ENCODE results near the gene SLC12A8. TPM values are rescaled to one million over a fixed set of nuclear protein-coding genes. Genes with fewer than 3 reads are reported as not detected.

The SLC12A8 gene
- total and polyA plus RNA-seq, 10 of the 15 experiments (the other 5 are each of a cell fraction or from before 2014, with no cell fraction given), result 2.5 to 71.6 (median 50.1) TPM

DNA sequence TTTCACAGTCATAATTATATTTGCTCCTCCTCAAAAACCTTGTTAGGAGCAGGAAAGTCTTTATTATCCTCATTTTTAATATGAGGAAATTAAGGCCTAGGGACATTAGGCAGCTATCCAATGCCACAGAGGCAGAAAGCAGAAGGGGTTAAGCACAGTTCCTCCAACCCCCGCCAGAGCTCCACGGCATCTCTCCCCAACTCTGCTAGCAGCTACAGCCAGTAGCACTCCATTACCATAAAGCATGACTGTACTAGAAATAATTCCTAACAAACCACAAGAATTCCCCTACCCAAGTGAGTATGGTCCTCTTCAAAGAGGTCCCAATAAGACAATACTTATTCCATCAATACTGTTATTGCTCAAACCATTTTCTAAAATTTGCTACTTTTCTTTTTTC is 166.6 kb downstream of the SLC12A8 start (continued):
- TF ChIP-seq RAD21 (IDR thresholded peaks at IDR 0.05; ENCODE audit: insufficient read depth, low read depth, low read length) (no peak), BCL3 (IDR thresholded peaks at IDR 0.05; ENCODE audit: borderline replicate concordance, insufficient read depth, low read depth, low read length, poor library complexity, severe bottlenecking) (no peak), HCFC1 (IDR thresholded peaks at IDR 0.05; ENCODE audit: low read length) (no peak), EGR1 (IDR thresholded peaks at IDR 0.05; ENCODE audit: borderline replicate concordance in 1 of 2, low read depth in 2 of 2, low read length in 2 of 2) (no peak), PAX5 (IDR thresholded peaks at IDR 0.05; ENCODE audit: borderline replicate concordance, low read depth, low read length) (no peak), ZNF207 (IDR thresholded peaks at IDR 0.05; ENCODE audit: borderline replicate concordance) (no peak), BMI1 (IDR thresholded peaks at IDR 0.05; ENCODE audit: borderline replicate concordance) (no peak), HDAC2 (IDR thresholded peaks at IDR 0.05) (no peak), POU2F2 (IDR thresholded peaks at IDR 0.05; ENCODE audit: borderline replicate concordance, low read depth, low read length) (no peak)
- TF ChIP-seq, protein P1, sequence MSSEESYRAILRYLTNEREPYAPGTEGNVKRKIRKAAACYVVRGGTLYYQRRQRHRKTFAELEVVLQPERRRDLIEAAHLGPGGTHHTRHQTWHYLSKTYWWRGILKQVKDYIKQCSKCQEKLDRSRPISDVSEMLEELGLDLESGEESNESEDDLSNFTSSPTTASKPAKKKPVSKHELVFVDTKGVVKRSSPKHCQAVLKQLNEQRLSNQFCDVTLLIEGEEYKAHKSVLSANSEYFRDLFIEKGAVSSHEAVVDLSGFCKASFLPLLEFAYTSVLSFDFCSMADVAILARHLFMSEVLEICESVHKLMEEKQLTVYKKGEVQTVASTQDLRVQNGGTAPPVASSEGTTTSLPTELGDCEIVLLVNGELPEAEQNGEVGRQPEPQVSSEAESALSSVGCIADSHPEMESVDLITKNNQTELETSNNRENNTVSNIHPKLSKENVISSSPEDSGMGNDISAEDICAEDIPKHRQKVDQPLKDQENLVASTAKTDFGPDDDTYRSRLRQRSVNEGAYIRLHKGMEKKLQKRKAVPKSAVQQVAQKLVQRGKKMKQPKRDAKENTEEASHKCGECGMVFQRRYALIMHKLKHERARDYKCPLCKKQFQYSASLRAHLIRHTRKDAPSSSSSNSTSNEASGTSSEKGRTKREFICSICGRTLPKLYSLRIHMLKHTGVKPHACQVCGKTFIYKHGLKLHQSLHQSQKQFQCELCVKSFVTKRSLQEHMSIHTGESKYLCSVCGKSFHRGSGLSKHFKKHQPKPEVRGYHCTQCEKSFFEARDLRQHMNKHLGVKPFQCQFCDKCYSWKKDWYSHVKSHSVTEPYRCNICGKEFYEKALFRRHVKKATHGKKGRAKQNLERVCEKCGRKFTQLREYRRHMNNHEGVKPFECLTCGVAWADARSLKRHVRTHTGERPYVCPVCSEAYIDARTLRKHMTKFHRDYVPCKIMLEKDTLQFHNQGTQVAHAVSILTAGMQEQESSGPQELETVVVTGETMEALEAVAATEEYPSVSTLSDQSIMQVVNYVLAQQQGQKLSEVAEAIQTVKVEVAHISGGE (CRISPR knock-in tag; IDR thresholded peaks at IDR 0.05), result no peak
